ENCODE data around the gene PCDH15. TPM values are rescaled to one million over a fixed set of nuclear protein-coding genes. Genes with fewer than 3 reads are reported as not detected.

Gene PCDH15
- total RNA-seq, 8 experiments from 2014 or later, result 2.3 to 15.7 (median 9.3) TPM

DNA sequence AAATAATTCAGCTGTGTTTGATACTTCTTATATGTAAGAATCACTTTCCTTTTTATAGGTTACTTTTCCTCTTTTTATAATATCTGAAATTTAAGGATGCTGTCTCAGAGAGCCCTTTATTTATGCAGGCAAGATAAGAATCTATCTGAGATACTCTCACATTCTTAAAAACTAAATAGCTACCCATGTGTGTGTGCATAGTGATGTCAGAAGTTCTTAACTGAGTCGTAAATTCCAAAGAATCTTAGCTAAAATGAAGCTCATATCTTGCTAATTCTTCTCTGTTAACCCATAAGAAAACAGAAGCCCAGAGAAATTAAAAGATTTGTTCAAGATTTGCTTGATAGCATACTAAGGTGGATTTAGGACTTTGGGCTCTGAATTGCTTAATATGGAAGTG, 118.5 kb downstream of the PCDH15 start:
- Histone ChIP-seq H3K4me1 (replicated peaks in 1 of 2) (no peaks in the 10 kb centered on the region), H3K27ac (no peak overlapping the region), H3K4me3 (no peak overlapping the region)
- no peak for ATAC-seq (replicated peaks in 6 of 8)
- WGBS, 10 experiments, result 0 to 100% (median 44%) methylated on average over 1 of the region's 1 CpG; no CpG with 5 or more reads in 2 of the 10 experiments
- in situ Hi-C loops (cut with MboI; ENCODE audit: low pct_unique_long_range_greater_than_20kb in 2 of 9, low sequenced_read_pairs in 9 of 9, unreplicated experiment in 9 of 9), result no loop called here

DNA sequence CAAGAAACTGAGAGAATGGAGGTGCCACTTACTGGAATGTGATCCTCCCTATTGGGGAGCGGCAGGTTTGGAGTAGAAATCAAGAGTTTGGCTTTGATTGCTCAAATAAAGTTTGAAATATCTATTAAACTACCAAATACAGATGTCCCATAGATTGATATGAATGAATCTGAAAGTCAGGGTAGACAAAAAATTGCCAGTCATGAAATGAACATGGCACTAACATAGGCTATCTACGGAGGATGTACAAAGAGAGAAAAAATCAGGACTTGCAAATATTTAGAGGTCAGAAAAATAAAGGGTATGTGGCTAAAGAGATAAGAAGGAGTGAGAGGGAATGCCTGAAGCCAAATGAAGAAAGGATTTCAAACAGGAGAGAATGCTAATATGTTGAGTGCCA, 119.9 kb downstream of the PCDH15 start:
- Histone ChIP-seq H3K4me1 (replicated peaks in 1 of 2) (no peaks in the 10 kb centered on the region), H3K4me3 (no peak overlapping the region), H3K27ac (no peak overlapping the region)
- WGBS, 10 experiments, result 19 to 100% (median 95%) methylated on average over 1 to 2 of the region's 2 CpGs
- no peak for ATAC-seq (replicated peaks in 6 of 8)
- in situ Hi-C loops (cut with MboI; ENCODE audit: low pct_unique_long_range_greater_than_20kb in 2 of 9, low sequenced_read_pairs in 9 of 9, unreplicated experiment in 9 of 9), result no loop called here

DNA sequence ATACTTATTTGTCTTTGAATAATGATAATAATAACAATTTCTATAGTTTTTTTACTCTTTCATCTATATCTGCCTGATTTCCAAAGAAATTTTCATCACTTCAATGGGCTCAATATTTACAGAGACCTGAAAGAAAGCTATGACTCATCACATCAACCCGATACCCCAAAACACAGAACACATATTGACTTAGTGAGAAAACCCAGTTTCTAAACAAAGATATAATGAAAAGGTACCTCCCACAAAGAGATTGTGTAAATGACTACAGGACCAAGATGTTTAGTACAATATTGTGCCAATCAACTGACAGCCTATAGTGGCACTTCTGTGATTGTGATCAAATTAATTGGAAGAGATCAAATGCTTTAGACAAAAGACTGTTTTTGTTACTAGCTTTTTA, 133.9 kb downstream of the PCDH15 start:
- Histone ChIP-seq H3K27ac (no peak overlapping the region), H3K4me3 (no peak overlapping the region), H3K4me1 (replicated peaks in 1 of 2) (peaks cover 0 to 3% of the 10 kb centered on the region in 2 donors)
- in situ Hi-C loops (cut with MboI; ENCODE audit: low pct_unique_long_range_greater_than_20kb in 2 of 9, low sequenced_read_pairs in 9 of 9, unreplicated experiment in 9 of 9), result no loop called here
- ATAC-seq (replicated peaks in 6 of 8), result no peak
- 0 to 100% (median 67%) methylated on average over 1 of the region's 1 CpG; no CpG with 5 or more reads in 3 of the 10 experiments for WGBS, 10 experiments

- in situ Hi-C loops (cut with MboI; ENCODE audit: low pct_unique_long_range_greater_than_20kb in 2 of 9, low sequenced_read_pairs in 9 of 9, unreplicated experiment in 9 of 9), result no loop called here
- ATAC-seq (replicated peaks in 6 of 8), result no peak
- Histone ChIP-seq H3K4me1 (replicated peaks in 1 of 2) (peaks cover 0 to 3% of the 10 kb centered on the region in 2 donors), H3K4me3 (no peak overlapping the region), H3K27ac (no peak overlapping the region)
These were observed 134.8 kb downstream of the PCDH15 start for GRCh38 chr10:54666192-54666591.

- in situ Hi-C loops (cut with MboI; ENCODE audit: low pct_unique_long_range_greater_than_20kb in 2 of 9, low sequenced_read_pairs in 9 of 9, unreplicated experiment in 9 of 9), result no loop called here
- H3K4me3 ChIP-seq, result no peak overlapping the region
- no peak overlapping the region for H3K27ac ChIP-seq
- peaks cover 0 to 3% of the 10 kb centered on the region in 2 donors for H3K4me1 ChIP-seq (replicated peaks in 1 of 2)
- peak in 4 of 8 experiments; percentile 38 to 68 (median 56) for ATAC-seq (replicated peaks in 6 of 8)
These were observed 135.9 kb downstream of the PCDH15 start for GRCh38 chr10:54665095-54665494.

DNA sequence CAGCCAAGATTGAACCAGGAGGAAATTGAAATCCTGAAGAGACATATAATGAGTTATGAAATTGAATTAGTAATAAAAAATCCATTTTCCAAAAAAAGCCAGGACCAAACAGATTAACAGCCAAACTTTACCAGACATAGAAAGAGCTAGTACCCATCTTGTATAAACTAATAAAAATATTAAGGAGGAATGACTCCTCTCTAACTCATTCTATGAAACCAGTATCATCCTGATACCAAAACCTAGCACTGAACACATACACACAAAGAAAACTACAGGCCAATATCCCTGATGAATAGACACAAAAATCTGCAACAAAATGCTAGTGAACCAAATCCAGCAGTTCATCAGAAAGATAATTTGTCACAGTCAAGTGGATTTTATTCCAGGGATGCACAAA, 140.6 kb downstream of the PCDH15 start:
- H3K4me1 ChIP-seq (replicated peaks in 1 of 2), result peaks cover 0 to 3% of the 10 kb centered on the region in 2 donors
- no peak for ATAC-seq (replicated peaks in 6 of 8)
- in situ Hi-C loops (cut with MboI; ENCODE audit: low pct_unique_long_range_greater_than_20kb in 2 of 9, low sequenced_read_pairs in 9 of 9, unreplicated experiment in 9 of 9), result no loop called here
- H3K27ac ChIP-seq, result no peak overlapping the region
- H3K4me3 ChIP-seq, result no peak overlapping the region

- H3K4me1 ChIP-seq (replicated peaks in 1 of 2), result no peaks in the 10 kb centered on the region
- peak in 2 of 8 experiments; percentile 58 to 99 for ATAC-seq (replicated peaks in 6 of 8)
- 67 to 100% (median 85%) methylated on average over 1 to 2 of the region's 2 CpGs; no CpG with 5 or more reads in 7 of the 10 experiments for WGBS, 10 experiments
- no peak overlapping the region for H3K4me3 ChIP-seq
- H3K27ac ChIP-seq, result no peak overlapping the region
- in situ Hi-C loops (cut with MboI; ENCODE audit: low pct_unique_long_range_greater_than_20kb in 2 of 9, low sequenced_read_pairs in 9 of 9, unreplicated experiment in 9 of 9), result no loop called here
These were observed 144.4 kb downstream of the PCDH15 start for GRCh38 chr10:54656643-54657042.

- Histone ChIP-seq H3K4me3 (no peak overlapping the region), H3K4me1 (replicated peaks in 1 of 2) (no peaks in the 10 kb centered on the region), H3K27ac (no peak overlapping the region)
- WGBS, 10 experiments, result 0 to 88% (median 75%) methylated on average over 1 to 2 of the region's 2 CpGs; no CpG with 5 or more reads in 3 of the 10 experiments
- no peak for ATAC-seq (replicated peaks in 6 of 8)
- in situ Hi-C loops (cut with MboI; ENCODE audit: low pct_unique_long_range_greater_than_20kb in 2 of 9, low sequenced_read_pairs in 9 of 9, unreplicated experiment in 9 of 9), result no loop called here
These were observed 147.5 kb downstream of the PCDH15 start for GRCh38 chr10:54653518-54653917.

- Histone ChIP-seq H3K27ac (no peak overlapping the region), H3K4me1 (replicated peaks in 1 of 2) (no peaks in the 10 kb centered on the region), H3K4me3 (no peak overlapping the region)
- in situ Hi-C loops (cut with MboI; ENCODE audit: low pct_unique_long_range_greater_than_20kb in 2 of 9, low sequenced_read_pairs in 9 of 9, unreplicated experiment in 9 of 9), result no loop called here
- no peak for ATAC-seq (replicated peaks in 6 of 8)
- 20 to 92% (median 61%) methylated on average over 2 of the region's 2 CpGs; no CpG with 5 or more reads in 4 of the 10 experiments for WGBS, 10 experiments
These were observed 150.5 kb downstream of the PCDH15 start for GRCh38 chr10:54650547-54650946.

DNA sequence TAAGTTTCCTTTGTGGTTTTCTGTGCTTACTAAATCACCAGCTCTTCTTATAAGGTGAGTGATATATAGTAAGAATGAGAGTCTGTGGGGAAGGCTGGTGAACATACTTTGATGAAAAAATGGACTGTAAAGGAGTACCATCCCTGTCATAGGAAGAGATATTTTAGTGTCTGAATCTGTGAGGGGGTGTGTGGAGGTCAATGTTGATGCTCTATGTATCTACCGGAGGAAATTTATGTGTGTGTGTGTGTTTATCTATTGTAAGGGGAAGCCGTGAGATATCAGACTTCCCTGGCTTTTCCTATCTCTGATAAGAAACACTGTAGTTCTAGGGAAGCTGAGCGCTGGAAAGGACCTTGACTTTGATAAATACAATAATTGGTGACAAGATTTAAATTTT, 179.0 kb downstream of the PCDH15 start:
- no peaks in the 10 kb centered on the region for H3K4me1 ChIP-seq (replicated peaks in 1 of 2)
- in situ Hi-C loops (cut with MboI; ENCODE audit: low pct_unique_long_range_greater_than_20kb in 2 of 9, low sequenced_read_pairs in 9 of 9, unreplicated experiment in 9 of 9), result no loop called here
- H3K4me3 ChIP-seq, result no peak overlapping the region
- ATAC-seq (replicated peaks in 6 of 8), result peak in 4 of 8 experiments; percentile 11 to 74 (median 50)
- no peak overlapping the region for H3K27ac ChIP-seq
- 0 to 100% (median 79%) methylated on average over 1 to 3 of the region's 3 CpGs; no CpG with 5 or more reads in 2 of the 10 experiments for WGBS, 10 experiments

DNA sequence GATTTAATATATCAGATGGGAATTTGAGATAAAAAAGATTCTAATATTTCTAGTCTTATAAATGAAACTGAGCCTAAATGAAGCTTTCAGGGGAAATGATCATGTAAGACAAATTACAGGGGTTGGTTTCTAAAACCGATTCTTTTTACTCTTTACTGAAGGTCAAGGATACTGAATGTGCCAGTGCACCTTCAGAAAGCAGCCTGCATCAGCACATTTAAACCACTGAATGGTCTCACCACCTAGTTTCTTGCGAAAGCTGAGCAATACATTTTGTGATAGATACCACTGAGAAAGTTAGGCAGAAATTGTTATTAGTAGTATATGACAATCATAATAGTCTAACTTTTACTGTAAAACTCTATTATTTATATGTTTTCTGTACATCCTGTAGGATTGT, 180.7 kb downstream of the PCDH15 start:
- in situ Hi-C loops (cut with MboI; ENCODE audit: low pct_unique_long_range_greater_than_20kb in 2 of 9, low sequenced_read_pairs in 9 of 9, unreplicated experiment in 9 of 9), result no loop called here
- H3K4me3 ChIP-seq, result no peak overlapping the region
- 0 to 88% (median 31%) methylated on average over 1 to 2 of the region's 2 CpGs; no CpG with 5 or more reads in 3 of the 10 experiments for WGBS, 10 experiments
- no peak for ATAC-seq (replicated peaks in 6 of 8)
- H3K4me1 ChIP-seq (replicated peaks in 1 of 2), result no peaks in the 10 kb centered on the region
- H3K27ac ChIP-seq, result no peak overlapping the region

GRCh38 chr10:54614072-54614471, 187.0 kb downstream of the PCDH15 start:
- in situ Hi-C loops (cut with MboI; ENCODE audit: low pct_unique_long_range_greater_than_20kb in 2 of 9, low sequenced_read_pairs in 9 of 9, unreplicated experiment in 9 of 9), result no loop called here
- Histone ChIP-seq H3K4me3 (no peak overlapping the region), H3K4me1 (replicated peaks in 1 of 2) (no peaks in the 10 kb centered on the region), H3K27ac (no peak overlapping the region)
- ATAC-seq (replicated peaks in 6 of 8), result peak in 2 of 8 experiments; percentile 32 to 35
- 13 to 100% (median 67%) methylated on average over 1 of the region's 1 CpG; no CpG with 5 or more reads in 2 of the 10 experiments for WGBS, 10 experiments

- no peak overlapping the region for H3K4me3 ChIP-seq
- in situ Hi-C loops (cut with MboI; ENCODE audit: low pct_unique_long_range_greater_than_20kb in 2 of 9, low sequenced_read_pairs in 9 of 9, unreplicated experiment in 9 of 9), result no loop called here
- no peak for ATAC-seq (replicated peaks in 6 of 8)
- H3K27ac ChIP-seq, result no peak overlapping the region
- no peaks in the 10 kb centered on the region for H3K4me1 ChIP-seq (replicated peaks in 1 of 2)
These were observed 187.9 kb downstream of the PCDH15 start for GRCh38 chr10:54613162-54613561.

- H3K4me3 ChIP-seq, result no peak overlapping the region
- in situ Hi-C loops (cut with MboI; ENCODE audit: low pct_unique_long_range_greater_than_20kb in 2 of 9, low sequenced_read_pairs in 9 of 9, unreplicated experiment in 9 of 9), result no loop called here
- ATAC-seq (replicated peaks in 6 of 8), result peak in 5 of 8 experiments; percentile 70 to 96 (median 74)
- no peaks in the 10 kb centered on the region for H3K4me1 ChIP-seq (replicated peaks in 1 of 2)
- H3K27ac ChIP-seq, result no peak overlapping the region
These were observed 191.6 kb downstream of the PCDH15 start for GRCh38 chr10:54609423-54609822.

Measured in motor neuron (in vitro differentiated cells).